Frontal cortex (tissue), 4 donors: ENCODE results near the gene MINAR1. TPM values are rescaled to one million over a fixed set of nuclear protein-coding genes. Genes with fewer than 3 reads are reported as not detected.

Experiments
- DNase-seq, 2 donors: peaks; one replicate each; pipeline ENCODE4 v3.0.0; 2012; ENCODE audit warnings: low spot score in 2 of 2
- FAIRE-seq: peaks from 2 replicates; lab custom pipeline; 2012; peaks lifted over from hg19 to GRCh38; lab: Jason Lieb, UNC
- total RNA-seq: library from RNA; depleted of rRNA; stranded (reverse); fragments of >200 nt; gene quantifications from one replicate; pipeline ENCODE4 v1.2.3, GENCODE V29; 2014
- donor health status: control.
- donor health status: control.
- donor health status: control.

Gene MINAR1
- total RNA-seq, 1 donor from 2014 or later, result 6.9 TPM

DNA sequence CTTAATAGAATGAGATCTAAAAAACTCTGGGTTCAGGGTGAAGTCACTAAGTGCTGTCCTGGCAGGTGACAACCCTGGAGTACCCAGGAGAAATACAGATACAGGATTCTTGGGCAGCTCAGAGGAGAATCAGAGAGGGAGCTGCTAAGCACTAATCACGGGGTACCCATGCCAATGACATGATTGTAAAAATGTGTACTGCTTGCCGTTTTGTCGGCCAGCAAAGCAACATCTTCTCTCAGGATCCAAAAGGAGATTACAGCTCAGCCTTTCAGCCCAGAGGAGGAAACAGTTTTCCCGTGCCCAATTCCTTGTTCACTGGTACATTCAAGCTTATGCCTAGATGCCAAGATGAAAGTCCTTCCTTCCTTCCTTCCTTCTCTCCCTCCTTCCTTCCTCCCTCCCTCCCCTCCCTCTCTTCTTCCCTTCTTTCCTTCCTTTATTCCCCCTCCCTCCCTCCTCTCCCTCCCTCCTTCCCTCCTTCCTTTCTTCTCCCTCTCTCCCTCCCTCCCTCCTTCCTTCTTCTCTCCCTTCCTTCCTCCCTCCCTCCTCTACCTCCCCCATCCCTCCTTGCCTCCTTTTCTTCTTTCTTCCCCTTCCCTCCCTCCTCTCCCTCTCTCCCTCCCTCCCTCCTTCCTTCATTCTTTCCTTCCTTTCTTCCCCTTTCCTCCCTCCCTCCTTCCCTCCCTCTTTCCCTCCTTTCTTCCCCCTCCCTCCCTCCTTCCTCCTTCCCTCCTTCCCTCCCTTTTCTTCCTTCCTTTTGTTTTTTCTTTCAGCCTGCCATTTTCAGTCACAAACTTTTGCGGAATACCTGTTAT is 4.1 kb upstream of the MINAR1 start:
- no peak for FAIRE-seq
- DNase-seq, result no peak

GRCh38 chr15:79430901-79431635 is 1.1 kb upstream of the MINAR1 start:
- DNase-seq, result peak in 1 of 2 donors; percentile 27
- FAIRE-seq, result no peak

DNA sequence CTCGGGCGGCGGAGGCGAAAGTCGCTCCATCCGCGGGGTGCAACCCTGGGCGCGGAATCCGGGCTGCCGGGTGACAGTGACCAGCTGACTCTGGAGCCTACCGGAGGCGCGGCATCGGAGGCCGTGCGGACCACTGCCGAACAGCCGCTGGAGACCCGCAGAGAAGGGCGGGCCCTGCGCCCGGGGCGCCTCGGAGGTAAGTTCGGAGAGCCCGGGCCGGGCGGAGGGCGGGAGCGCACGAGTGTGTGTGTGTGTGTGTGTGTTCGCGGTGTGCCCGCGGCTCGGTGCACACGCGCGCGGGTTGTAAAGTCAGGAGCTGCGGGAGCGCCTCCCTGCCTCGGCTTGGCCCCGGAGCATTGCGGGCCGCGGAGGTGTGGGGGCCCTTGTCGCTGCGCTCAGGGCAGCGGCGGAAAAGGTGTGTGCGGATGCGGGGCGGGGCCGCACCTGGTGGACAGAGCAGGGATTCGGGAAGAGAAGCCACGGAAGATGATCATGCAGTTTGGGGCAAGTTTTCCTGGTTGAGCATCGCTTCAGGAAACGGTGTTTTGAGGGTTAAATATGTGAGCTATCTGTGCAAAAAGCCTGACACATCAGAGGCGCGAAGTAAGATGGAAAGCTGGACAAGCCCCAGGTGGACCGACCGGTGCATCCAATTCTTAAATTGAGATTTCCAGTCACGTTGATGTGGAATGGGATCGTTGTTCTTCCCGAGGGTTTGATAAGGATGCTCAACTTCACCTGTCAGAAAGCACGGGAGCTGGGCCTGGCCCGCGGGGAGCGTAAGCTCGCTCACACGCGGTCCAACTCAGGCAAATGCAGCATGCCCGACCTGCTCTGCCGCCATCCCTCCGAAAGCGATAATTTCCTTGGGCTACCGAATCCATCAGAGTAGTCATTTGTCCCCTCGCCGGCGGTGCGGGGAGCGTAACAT is 474 bp downstream of the MINAR1 start:
- no peak for DNase-seq
- no peak for FAIRE-seq

DNA sequence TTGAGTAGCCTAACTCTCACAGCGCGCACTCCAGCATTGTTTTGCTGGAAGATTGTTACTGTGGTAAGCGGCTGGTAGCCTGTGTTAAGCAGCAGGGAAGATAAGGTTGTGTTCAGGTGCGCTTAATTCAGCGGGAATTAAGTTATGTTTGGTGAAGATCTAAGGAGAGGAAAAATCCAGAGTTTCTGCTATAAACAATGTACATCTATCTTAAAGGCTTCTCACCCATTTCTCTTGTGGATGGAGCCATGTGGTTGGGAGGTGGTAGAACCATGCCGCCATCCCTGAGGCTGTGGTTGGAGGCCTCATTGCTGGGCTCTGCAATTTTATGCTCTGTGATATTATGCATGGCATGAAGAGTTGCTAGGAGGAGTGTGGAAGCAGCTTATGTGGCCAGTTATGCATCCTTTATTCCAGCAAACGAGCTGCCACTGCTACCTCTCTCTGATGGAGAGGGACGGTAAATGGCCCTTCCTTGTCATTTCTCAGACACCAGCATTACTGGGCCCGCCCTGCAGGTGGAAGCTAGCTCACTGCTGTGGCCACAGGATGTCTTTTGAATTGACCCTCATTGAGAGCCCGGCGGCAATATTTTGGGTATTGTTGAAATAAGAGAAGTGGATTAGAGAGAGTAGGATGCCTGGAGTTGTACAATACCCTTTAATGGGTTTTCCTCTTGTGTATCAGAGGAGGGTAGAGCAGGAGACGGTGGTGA is 1.3 kb downstream of the MINAR1 start:
- FAIRE-seq, result no peak
- DNase-seq, result no peak

DNA sequence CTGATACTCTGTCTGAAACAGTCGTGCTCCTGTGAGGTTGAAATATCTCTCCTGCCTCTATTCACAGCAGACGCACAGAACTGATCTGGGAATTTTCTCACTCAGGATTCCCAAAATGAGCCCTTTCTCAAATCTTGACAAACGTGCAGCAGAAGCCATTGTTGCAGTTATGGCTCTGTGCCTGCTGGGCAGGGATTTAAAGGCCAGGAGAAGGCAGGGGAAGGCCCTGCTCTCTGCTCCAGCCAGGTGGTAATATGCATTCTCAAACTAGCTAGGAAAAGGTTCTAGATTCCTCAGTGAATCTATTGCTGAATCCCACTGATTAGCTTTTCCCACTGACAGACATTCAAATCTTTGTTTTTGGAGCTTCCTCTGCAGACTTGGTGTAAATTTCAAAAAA is 2.2 kb downstream of the MINAR1 start:
- no peak for FAIRE-seq
- DNase-seq, result no peak

DNA sequence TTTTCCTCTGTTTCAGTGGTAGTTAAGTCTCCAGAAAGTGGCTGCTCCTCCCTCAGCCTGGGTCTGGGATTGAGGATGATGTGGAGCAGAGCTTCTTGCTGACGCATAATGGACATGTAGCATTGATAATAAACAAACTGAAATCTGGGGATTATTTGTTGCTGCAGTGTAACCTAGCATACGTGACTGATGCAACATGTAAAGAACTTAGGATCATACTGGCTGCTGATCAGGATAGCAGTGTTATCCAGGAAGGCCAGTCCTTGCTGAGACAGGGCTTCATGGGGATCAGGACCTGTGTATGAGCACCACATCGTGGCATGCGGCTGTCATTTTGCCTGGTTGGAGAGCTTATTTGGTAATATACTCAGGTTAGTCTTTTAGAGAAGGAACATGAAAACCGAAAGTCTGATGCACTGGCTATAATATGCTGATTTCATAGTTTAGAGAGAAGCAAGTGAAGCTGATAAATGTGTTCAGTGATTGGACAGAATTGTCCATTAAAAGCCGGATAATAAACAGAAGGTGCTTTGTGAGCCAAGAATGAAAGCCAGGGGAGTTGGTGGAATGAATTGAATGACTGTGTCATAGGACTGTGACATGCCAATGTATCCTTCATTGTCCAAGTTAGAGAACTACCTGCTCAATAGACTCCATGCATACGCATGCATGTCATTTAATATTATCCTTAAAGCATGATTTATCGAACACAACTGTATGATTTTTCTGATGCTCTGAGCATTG is 4.1 kb downstream of the MINAR1 start:
- DNase-seq (no peak), FAIRE-seq (no peak)

DNA sequence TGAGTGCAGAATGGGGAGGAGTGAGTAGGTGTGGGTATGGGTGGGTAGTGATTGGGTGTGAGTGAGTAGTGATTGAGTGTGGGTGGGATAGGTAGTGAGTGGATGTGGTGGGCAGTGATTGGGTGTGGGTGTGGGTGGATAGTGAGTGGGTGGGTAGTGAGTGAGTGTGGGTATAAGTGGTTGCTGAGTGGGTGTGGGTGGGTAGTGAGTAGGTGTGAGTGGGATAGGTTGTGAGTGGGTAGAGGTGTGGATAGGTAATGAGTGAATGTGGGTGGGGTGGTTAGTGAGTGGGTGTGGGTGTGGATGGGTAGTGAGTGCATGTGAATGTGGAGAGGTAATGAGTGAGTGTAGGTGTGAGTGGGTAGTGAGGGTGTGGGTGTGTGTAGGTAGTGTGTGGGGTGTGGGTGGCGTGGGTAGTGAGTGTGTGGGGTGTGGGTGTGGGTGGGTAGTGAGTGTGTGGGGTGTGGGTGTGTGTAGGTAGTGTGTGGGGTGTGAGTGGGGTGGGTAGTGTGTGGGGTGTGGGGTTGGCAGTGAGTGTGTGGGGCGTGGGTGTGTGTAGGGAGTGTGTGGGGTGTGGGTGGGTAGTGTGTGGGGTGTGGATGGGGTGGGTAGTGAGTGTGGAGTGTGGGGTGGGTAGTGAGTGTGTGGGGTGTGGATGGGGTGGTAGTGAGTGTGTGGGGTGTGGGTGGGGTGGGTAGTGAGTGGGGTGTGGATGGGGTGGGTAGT is 5.3 kb downstream of the MINAR1 start:
- FAIRE-seq, result no peak
- no peak for DNase-seq

GRCh38 chr15:79439236-79439635 is 7.1 kb downstream of the MINAR1 start:
- DNase-seq (no peak), FAIRE-seq (no peak)

DNA sequence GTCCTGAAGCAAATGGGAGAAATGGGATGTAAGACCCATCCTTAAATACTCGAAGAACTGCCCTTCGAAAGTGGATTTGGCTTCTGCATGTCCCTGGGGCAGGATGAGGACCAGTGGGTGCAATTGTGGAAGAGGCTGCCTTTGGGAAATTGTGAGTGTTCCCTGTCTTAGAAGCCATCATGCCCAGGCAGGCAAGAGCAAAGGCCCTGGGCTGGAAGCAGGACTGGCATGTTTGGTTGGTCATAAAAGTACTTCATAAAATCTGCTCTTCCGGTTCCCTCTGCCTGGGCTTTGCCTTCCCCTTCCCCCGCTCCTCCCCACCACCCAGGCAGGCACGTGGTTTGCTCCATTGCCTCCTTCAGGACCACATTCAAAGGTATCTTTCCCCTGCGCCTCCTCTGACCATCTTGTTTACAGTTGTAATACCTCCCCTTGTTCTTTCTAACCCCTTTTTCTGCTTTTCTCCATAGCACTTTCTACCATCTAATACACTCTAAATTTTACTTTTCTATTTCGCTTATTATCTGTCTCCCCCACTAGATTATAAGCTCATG is 8.3 kb downstream of the MINAR1 start:
- DNase-seq, result no peak
- FAIRE-seq, result no peak

GRCh38 chr15:79442911-79443310 is 10.8 kb downstream of the MINAR1 start:
- FAIRE-seq (no peak), DNase-seq (no peak)

DNA sequence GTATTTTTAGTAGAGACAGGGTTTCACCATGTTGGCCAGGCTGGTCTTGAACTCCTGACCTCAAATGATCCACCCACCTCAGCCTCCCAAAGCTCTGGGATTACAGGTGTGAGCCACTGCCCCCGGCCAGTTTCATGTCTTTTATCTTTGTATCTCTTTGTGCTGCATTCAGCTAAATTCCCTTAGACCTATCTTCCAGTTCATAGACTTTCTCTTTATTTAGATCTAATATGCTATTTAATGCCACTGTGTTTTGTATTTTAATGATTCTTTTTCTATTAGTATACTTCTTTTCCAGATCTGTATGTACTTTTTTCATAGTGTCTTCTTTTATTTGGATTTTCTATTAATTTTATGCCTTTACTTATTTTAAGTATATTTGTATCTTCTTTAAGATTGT is 14.9 kb downstream of the MINAR1 start:
- DNase-seq (no peak), FAIRE-seq (no peak)

- no peak for DNase-seq
- no peak for FAIRE-seq
These were observed 18.5 kb downstream of the MINAR1 start for GRCh38 chr15:79450648-79451047.

GRCh38 chr15:79451361-79451999 is 19.3 kb downstream of the MINAR1 start:
- no peak for DNase-seq

DNA sequence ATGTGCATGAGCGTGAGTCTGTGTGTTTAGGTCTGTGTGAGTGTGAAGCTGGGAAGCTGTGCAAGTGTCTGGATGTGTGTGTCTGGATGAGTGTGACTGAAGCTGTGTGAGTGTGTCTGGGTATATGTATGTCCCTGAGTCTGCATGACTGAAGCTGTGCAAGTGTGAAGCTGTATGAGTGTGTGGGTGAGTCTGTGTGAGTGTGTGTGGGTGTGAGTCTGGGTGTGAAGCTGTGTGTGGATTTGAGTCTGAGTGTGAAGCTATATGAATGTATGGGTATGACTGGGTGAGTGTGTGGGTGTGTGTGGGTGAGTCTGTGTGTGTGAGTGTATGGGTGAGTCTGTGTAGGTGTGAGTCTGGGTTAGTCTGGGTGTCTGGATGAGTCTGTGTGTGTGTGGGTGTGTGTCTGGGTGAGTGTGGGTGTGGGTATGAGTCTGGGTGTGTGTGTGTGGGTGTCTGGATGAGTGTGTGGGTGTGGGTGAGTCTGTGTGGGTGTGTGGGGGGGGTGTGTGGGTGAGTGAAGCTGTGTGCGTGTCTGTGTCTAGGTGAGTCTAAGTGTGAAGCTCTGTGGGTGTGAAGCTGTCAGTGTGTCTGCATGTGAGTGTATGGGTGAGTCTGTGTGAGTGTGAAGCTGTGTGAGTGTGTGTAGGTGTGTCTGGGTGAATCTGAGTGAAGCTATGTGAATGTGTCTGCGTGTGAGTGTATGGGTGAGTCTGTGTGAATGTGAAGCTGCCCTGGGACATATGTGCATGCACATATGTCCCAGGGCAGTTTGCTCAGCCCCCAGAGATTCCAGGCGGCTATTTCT is 20.3 kb downstream of the MINAR1 start:
- no peak for DNase-seq

More at GRCh38 chr15:79451361-79451999, 19.3 kb downstream of the MINAR1 start:
- no peak for FAIRE-seq

DNA sequence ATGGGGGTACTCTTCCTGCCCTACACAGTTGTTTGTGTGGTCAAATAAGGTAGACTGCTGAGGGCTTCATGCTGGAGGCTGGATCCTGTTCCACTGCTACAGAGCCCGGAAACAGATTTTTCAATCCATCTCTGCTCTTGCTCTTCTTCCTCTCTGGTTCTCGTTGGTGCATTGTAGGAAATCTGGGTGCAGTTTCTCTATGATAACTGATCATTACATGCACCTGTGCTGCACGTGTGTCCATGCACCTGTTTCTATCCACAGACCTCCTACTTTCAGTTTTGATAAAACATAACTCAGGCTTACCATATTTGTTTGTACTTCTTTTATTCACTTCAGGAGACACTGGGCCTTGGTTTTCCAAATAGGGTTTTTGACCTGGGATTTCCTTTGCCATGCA is 21.3 kb downstream of the MINAR1 start:
- DNase-seq (no peak), FAIRE-seq (no peak)

More for the DNA sequence above, 20.3 kb downstream of the MINAR1 start:
- no peak for FAIRE-seq

- DNase-seq (no peak), FAIRE-seq (no peak)
These were observed 21.9 kb downstream of the MINAR1 start for GRCh38 chr15:79454063-79454462.

DNA sequence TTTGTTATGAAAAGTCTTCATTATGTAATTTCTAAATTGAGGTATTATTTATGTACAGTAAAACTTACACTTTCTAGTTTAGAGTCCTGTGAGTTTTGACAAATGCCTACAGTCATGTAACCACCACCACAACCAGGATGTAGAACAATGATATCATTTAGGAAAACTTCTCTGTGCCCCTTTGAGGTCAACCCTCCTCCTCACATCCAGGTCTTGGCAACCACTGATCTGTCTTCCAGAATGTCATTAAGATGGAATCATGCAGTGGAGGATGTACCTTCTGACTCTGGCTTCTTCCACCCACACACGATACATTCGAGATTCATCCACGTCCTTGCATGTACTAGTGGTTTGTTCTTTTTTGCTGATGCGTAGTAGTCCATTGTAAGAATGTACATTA is 23.2 kb downstream of the MINAR1 start:
- no peak for DNase-seq
- FAIRE-seq, result no peak
